ENCODE results near the gene LBP.
"Not testable (repeated sequence)": the region's sequence is repeated elsewhere in the genome, so short reads cannot be mapped to it uniquely, and the experiment has no call there.

LBP gene

GRCh38 chr20:38320221-38320620, 26.1 kb upstream of the LBP start:
- no peak for DNase-seq (ENCODE audit: low read depth)

DNA sequence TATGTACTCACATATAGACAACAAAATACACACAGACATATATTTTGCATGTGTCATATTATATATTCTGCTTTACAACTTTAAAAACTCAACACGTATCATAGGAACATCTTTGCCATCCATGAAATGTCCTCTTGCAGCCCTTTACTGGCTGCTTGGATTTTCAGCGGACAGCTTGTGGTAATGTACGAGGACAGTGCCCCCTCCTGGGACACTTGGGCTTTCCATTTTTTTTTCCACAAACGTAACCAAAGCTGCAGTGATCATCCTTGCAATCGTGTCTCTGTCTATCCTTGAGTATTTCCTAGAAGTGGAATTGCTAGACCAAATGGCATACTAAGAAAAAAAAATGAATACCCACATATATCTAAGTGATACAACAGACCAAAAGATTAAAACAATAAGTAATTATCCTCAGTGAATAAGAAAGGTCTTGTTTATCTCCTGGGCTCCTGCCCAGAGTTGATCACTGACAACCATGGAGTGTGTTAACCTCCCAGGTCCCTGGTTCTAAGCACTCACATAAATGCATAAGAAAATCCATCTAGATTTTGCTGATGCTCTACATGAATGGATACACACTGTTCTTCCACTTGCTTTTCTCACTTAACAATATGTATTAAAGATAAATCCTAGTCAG, 24.2 kb upstream of the LBP start:
- DNase-seq (ENCODE audit: low read depth) = peak; percentile 60

DNA sequence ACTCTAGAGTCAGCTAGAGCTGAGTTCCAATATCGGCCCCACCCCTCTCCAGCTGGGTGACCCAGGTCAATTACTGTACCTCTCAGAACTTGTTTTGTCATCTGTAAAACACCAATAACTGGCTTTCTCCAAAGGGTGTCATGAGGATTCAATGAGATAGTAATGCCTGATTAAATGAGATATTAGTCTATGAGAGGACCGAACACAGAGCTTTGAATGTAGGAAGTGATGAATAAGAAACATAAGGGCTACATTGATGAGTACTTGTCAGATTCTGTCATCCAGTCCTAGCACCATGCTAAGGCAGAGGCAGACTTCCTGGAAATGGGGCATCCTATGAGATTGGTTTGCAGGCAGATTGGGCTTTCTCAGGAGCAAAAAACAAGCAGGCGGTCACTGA, 22.1 kb upstream of the LBP start:
- DNase-seq (ENCODE audit: low read depth) = no peak

GRCh38 chr20:38325167-38325566, 21.1 kb upstream of the LBP start:
- DNase-seq (ENCODE audit: low read depth) = no peak

GRCh38 chr20:38325905-38326304, 20.4 kb upstream of the LBP start:
- DNase-seq (ENCODE audit: low read depth) = no peak

- DNase-seq (ENCODE audit: low read depth) = no peak
Measured at GRCh38 chr20:38326309-38326708, 20.0 kb upstream of the LBP start.

DNA sequence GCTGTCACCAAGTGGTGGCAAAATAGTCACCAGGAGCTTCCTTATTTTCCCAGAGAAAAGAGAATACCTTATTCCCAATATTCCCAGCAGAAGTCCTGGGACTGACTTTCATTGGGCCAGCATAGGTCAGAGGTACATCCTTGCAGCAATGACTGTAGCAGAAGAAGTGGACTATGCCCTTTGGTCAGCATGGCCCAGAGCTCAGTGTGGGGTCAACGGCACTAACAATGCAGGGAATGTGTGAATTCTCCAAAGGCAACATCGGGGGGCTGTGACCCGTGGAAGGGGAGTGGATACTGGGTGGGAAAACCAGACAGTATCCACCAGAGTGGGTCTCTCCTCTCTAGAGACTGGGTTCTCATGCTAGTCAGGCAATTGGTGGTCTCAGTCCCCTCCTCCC, 15.6 kb upstream of the LBP start:
- no peak for DNase-seq (ENCODE audit: low read depth)

GRCh38 chr20:38331245-38331644, 15.0 kb upstream of the LBP start:
- no peak for DNase-seq (ENCODE audit: low read depth)

- no peak for DNase-seq (ENCODE audit: low read depth)
Measured at GRCh38 chr20:38331814-38332213, 14.5 kb upstream of the LBP start.

DNA sequence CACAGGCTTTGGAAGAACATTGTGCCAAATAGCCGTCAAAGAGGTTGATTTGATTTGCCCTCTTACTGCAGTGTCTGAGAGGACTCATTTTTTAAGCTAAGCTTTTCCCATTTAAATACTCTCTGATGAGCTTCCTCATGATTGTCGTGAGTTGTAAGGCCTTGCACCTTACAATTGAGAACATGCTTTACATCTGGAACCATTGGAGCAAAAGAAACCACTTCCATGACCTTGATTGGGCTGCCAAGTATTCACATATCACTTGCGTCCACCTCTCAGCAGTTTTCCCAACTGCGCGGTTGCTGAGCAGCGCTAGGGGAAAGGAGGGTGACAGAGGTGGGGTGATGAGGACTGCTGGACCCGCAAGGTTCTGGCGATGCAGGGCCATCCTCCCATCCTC, 12.3 kb upstream of the LBP start:
- no peak for DNase-seq (ENCODE audit: low read depth)

- no peak for DNase-seq (ENCODE audit: low read depth)
Measured at GRCh38 chr20:38336726-38337125, 9.6 kb upstream of the LBP start.

- DNase-seq (ENCODE audit: low read depth) = peak; percentile 22
Measured at GRCh38 chr20:38337561-38338140, 8.6 kb upstream of the LBP start.

DNA sequence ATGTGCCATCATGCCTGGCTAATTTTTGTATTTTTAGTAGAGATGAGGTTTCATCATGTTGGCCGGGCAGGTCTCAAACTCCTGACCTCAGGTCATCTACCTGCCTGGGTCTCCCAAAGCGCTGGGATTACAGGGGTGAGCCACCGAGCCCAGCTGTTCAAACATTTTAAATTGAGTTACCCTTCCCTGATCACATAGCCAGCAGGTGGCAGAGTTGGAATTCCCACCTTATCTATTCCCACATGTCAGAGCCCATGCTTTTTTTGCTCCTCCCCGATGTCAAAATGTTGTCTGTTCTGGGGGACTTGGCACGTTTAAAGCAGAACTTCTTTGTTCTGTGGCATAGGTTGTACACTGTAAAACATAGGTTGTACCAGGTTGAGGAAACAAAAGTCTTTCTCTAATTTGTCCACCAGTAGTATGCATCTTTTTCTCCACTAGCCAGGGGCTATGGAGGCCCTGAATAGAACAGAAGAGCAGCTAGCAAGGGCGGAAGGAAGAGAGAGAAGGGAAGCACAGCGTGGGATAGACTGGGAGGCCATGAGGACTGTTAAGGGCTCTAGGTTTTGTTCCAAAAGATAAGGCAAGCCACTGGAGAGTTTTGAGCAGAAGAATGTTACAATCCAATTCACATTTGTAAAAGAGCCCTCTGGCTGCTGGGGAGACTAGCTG, 7.3 kb upstream of the LBP start:
- peak; percentile 35 for DNase-seq (ENCODE audit: low read depth)

DNA sequence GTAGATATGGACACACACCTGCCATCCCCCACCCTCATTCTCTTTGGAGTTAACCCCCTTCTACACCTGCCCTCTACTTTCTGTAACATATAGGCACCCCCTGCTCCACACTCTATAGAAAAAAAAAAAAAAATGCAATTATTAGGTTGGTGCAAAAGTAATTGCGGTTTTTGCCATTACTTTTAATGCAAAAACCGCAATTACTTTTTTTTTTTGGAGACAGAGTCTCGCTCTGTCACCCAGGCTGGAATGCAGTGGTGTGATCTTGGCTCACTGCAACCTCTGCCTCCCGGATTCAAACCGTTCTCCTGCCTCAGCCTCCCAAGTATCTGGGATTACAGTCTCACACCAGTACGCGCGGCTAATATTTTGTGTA, 6.8 kb upstream of the LBP start:
- DNase-seq (ENCODE audit: low read depth) = not testable (repeated sequence)

GRCh38 chr20:38339997-38340396, 6.3 kb upstream of the LBP start:
- no peak for DNase-seq (ENCODE audit: low read depth)

DNA sequence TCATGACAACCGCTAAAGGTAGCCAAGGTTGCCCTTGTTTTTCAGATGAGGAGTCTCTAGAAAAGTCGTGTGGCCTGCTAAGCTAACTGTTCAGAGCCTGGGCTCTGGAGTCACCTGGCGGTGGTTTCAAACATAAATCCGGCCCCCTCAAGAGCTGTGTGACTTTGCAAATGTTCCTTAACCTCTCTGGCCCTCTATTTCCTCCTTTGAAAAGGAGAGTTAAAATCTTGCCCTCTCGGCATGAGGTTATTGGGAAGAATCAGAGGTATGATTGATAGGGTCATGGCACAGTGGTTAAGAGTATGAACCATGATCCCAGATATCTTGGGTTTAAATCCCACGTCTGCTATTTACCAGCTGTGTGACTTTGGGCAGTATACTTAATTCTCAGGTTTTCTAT, 5.6 kb upstream of the LBP start:
- no peak for DNase-seq (ENCODE audit: low read depth)

GRCh38 chr20:38342216-38342615, 4.1 kb upstream of the LBP start:
- DNase-seq (ENCODE audit: low read depth) = no peak

DNA sequence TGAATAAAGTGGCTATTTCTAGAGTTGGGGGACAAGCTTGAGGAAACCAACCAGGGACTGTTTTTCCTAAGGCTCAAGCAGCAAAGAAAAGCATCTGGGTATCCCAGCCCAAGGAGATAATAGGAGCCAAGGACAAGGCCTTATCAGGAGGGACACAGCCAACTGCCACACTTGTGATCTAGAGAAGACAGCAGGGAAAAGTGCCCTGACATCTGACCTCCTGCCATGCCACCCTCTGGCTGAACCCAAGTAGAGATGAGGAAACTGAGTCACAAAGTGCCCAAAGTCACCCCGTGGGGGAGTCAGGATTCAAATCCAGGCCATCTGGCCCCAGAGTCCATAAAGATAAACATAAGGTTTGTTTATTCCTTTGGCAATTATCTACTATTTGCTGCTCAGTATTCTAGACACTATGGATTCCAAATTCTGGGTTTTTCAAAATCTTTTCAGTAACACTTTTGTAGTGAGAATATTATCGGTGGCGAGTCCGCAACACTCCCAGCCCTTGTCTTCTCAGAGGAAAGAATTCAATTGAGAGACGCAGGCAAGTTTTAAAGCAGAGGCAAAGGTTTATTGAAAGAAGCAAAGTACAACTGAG, 3.5 kb upstream of the LBP start:
- DNase-seq (ENCODE audit: low read depth) = no peak

DNA sequence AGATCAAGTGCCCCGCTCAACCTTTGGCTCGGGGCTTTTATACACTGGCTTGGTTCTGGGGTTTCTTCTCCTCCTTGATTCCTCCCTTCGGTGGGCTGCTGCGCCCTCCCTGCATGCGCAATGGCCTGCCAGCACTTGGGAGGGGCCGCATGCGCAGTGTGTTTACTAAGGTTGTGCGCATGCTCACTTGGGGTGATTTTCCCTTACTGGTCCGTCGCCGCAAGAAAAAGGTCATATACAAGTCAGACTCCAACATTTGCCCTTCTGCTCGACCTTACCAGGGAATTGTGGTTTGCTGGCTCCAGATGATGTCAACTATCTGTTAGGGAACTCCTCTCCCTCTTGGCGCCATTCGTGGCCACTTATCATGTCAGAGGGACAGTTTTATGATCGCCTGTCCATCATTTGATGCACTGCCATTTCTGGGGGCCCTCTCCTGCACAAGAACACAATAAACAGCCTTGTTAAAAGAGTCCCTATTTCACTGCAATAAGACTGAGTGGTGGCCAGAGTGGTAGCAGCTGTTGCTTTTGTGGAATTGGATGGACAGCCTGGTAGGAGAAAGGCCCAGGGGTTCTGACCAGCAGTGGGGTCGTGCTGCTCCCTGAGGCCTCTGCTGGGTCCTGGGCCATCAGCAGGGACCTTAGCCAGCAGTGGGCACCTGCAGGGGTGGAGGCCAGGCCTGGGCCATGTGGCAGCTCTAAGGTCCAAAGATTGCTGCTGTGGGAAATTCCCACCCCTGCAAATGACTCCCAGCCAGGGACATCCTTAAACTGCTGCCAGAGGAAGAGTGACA, 2.8 kb upstream of the LBP start:
- DNase-seq (ENCODE audit: low read depth) = no peak

DNA sequence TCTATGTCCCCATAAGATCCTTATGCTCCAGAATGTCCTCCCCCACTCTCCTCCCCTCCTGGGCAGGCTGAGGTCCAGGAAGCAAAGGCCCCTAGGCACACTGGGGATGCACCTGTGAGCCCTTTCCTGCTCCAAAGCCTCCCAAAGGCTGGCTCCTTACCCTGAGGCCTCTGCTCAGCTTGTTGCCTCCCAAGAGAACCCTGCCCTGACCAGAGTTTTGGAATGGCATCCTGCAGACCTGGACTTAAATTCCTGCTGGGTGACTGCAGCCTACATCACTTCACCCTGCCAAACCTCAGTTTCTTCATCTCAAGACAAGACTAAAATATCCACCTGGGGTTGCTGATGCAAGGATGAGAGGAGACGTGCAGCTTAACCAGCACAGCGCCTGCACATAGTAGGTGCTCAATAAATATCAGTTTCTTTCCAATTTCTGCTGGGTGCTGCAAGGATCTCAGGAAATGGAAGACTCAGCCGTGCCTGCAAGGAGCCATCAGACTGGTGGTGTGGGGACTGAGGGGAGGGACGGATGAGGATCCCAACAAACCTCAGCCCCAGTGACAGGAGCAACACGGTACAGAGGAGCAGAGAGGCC, 2.1 kb upstream of the LBP start:
- no peak for DNase-seq (ENCODE audit: low read depth)

- DNase-seq (ENCODE audit: low read depth) = no peak
Measured at GRCh38 chr20:38345643-38346042, 639 bp upstream of the LBP start.

DNA sequence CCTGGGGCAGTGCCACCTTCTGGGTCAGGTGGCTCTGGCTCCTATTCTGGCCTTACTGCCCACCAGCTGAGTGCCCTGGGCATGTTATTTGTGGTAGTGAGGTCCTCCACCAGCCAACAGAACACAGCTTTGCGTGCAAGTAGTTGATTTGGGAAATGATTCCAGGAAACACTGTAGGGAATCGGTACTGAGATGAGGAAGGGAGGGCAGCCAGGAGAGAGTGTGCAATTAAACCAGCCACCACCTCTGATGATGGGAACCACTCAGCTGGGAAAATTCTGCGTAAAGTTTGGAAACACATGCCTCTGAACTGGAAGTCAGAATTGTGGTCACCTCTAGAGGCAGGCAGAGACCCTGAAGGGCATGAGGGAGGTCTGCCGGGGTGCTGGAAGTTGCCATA, 459 bp downstream of the LBP start:
- DNase-seq (ENCODE audit: low read depth) = no peak

Data from amniotic epithelial cell (primary cell).